BJ (cell line): ENCODE measurements around the gene GNPNAT1. TPM values are rescaled to one million over a fixed set of nuclear protein-coding genes. Genes with fewer than 3 reads are reported as not detected.

Experiments used
- CTCF ChIA-PET: fragments of 350-600 bp; formaldehyde crosslinking; extraction: SDS; loops from one replicate; lab custom pipeline; 2021; ENCODE audit warnings: antibody characterized with exemption, inconsistent platforms; lab: Yijun Ruan, JAX
- POLR2A ChIA-PET: fragments of 300-600 bp; sonication (Branson Sonifier 250); formaldehyde crosslinking; extraction: SDS; loops from one replicate; lab custom pipeline; 2021; ENCODE audit warnings: antibody characterized with exemption; lab: Charles Lee
- DNase-seq: peaks from one replicate; pipeline ENCODE4 v3.0.0-alpha.2; 2011; ENCODE audit warnings: low read depth
- H3K27me3 ChIP-seq: 2 replicates; pipeline ENCODE4 v1.6.0; 2011; ENCODE audit warnings: low read length; ENCODE audit not compliant: control insufficient read depth, insufficient read depth
- H3K36me3 ChIP-seq: 2 replicates; pipeline ENCODE4 v1.5.1; 2011; ENCODE audit warnings: low read length; ENCODE audit not compliant: control insufficient read depth, insufficient read depth
- H3K4me3 ChIP-seq: 2 replicates; pipeline ENCODE4 v1.5.1; 2011; ENCODE audit warnings: low read depth, mild to moderate bottlenecking, control low read depth, low read length
- CTCF ChIP-seq: IDR thresholded peaks from 2 replicates; pipeline ENCODE4 v1.5.1; 2011; ENCODE audit warnings: low read depth, mild to moderate bottlenecking, control low read depth, inconsistent platforms, low read length, moderate library complexity; ENCODE audit not compliant: insufficient read depth
- polyA plus RNA-seq: library from polyadenylated mRNA; depleted of rRNA; stranded (reverse); fragments of >200 nt; gene quantifications from 2 replicates; pipeline ENCODE4 v1.2.3, GENCODE V29; 2011

The GNPNAT1 gene
- polyA plus RNA-seq, 1 experiment = 19.0 TPM

GRCh38 chr14:52748647-52749292, 42.6 kb downstream of the GNPNAT1 start:
- Histone ChIP-seq H3K36me3 (no peaks in the 10 kb centered on the region), H3K4me3 (no peak overlapping the region), H3K27me3 (no peaks in the 10 kb centered on the region)
- DNase-seq = no peak
- no peak for TF ChIP-seq CTCF
- CTCF ChIA-PET = no interaction called here
- POLR2A ChIA-PET = no interaction called here

GRCh38 chr14:52741865-52742264, 49.5 kb downstream of the GNPNAT1 start:
- no peak overlapping the region for H3K4me3 ChIP-seq
- no peaks in the 10 kb centered on the region for H3K27me3 ChIP-seq
- no peaks in the 10 kb centered on the region for H3K36me3 ChIP-seq
- no peak for DNase-seq
- POLR2A ChIA-PET = no interaction called here
- CTCF ChIA-PET = interaction anchor here (0.6 to 1.3 kb wide), 3 partner anchors 14 to 416 kb away, joined by 3 read pairs; no protein-coding TSS in a partner anchor
- TF ChIP-seq CTCF = no peak

- no peak for DNase-seq
- Histone ChIP-seq H3K4me3 (no peak overlapping the region), H3K36me3 (no peaks in the 10 kb centered on the region), H3K27me3 (no peaks in the 10 kb centered on the region)
- TF ChIP-seq CTCF = no peak
- CTCF ChIA-PET = no interaction called here
- POLR2A ChIA-PET = no interaction called here
These were observed 50.7 kb downstream of the GNPNAT1 start for GRCh38 chr14:52740751-52741150.

- Histone ChIP-seq H3K36me3 (no peaks in the 10 kb centered on the region), H3K4me3 (no peak overlapping the region), H3K27me3 (no peaks in the 10 kb centered on the region)
- ChIA-PET CTCF (interaction anchor here (1.5 kb wide), 1 partner anchor 15 kb away, joined by 4 read pairs; no protein-coding TSS in a partner anchor), POLR2A (no interaction called here)
- TF ChIP-seq CTCF = no peak
- DNase-seq = no peak
These were observed 53.0 kb downstream of the GNPNAT1 start for GRCh38 chr14:52738409-52738808.

GRCh38 chr14:52735921-52736489, 55.4 kb downstream of the GNPNAT1 start:
- no peaks in the 10 kb centered on the region; the same call in 1 of the 2 replicates for H3K36me3 ChIP-seq
- no peak for DNase-seq
- CTCF ChIA-PET = no interaction called here
- H3K4me3 ChIP-seq = no peak overlapping the region
- POLR2A ChIA-PET = no interaction called here
- TF ChIP-seq CTCF = no peak
- no peaks in the 10 kb centered on the region for H3K27me3 ChIP-seq
